Thymus (tissue), 11 donors: ENCODE measurements around the gene NR2E1. TPM values are rescaled to one million over a fixed set of nuclear protein-coding genes. Genes with fewer than 3 reads are reported as not detected.

Experiments
- DNase-seq, 9 donors: peaks; one replicate each; pipeline ENCODE4 v3.0.0-alpha.2; 2013; ENCODE audit warnings: low spot score in 9 of 9, low read depth in 6 of 9, missing footprints in 1 of 9
- H3K27ac ChIP-seq, 2 donors: one replicate each; pipeline ENCODE4 v1.5.1; 2013; ENCODE audit warnings: control low read depth in 1 of 2, low read depth in 1 of 2, low read length in 1 of 2, mild to moderate bottlenecking in 1 of 2, moderate library complexity in 1 of 2
- H3K27me3 ChIP-seq, 2 donors: one replicate each; pipeline ENCODE4 v1.5.1; 2013; ENCODE audit warnings: low read length in 1 of 2; ENCODE audit not compliant: control insufficient read depth in 2 of 2, insufficient read depth in 1 of 2
- H3K36me3 ChIP-seq, 2 donors: one replicate each; pipeline ENCODE4 v1.5.1; 2013; ENCODE audit warnings: low read length in 1 of 2, mild to moderate bottlenecking in 1 of 2, moderate library complexity in 1 of 2; ENCODE audit not compliant: control insufficient read depth in 2 of 2, insufficient read depth in 2 of 2
- H3K4me1 ChIP-seq, 2 donors: one replicate each; pipeline ENCODE4 v1.5.1; 2013; ENCODE audit warnings: low read length in 2 of 2; ENCODE audit not compliant: control insufficient read depth in 2 of 2, insufficient read depth in 2 of 2
- H3K4me3 ChIP-seq, 2 donors: one replicate each; pipeline ENCODE4 v1.5.1; 2013; ENCODE audit warnings: low read length in 2 of 2, control low read depth in 1 of 2, mild to moderate bottlenecking in 1 of 2
- H3K9me3 ChIP-seq, 2 donors: one replicate each; pipeline ENCODE4 v1.5.1; 2013; ENCODE audit warnings: low read length in 1 of 2, mild to moderate bottlenecking in 1 of 2; ENCODE audit not compliant: control insufficient read depth in 2 of 2, insufficient read depth in 1 of 2
- WGBS: extraction: QIAGEN DNeasy Blood & Tissue Kit; methylation state at CpG from one replicate; pipeline ENCODE4 v1.1.7; 2013; 5-methylcytosine and 5-hydroxymethylcytosine counted together
- polyA plus RNA-seq: library from polyadenylated mRNA; stranded (reverse); fragments of 200-250 nt; gene quantifications from one replicate; pipeline ENCODE4 v1.2.3, GENCODE V29; 2013
- total RNA-seq: library from RNA; stranded (reverse); fragments of 120-200 nt; gene quantifications from one replicate; pipeline ENCODE4 v1.2.4, GENCODE V29; 2013
- donor health status: healthy.

The NR2E1 gene
- total and polyA plus RNA-seq, 2 donors, result 0.05 to 0.11 TPM

- Histone ChIP-seq H3K27me3 (peaks cover 0 to 13% of the 10 kb centered on the region in 2 donors), H3K4me1 (no peaks in the 10 kb centered on the region), H3K9me3 (no peaks in the 10 kb centered on the region), H3K4me3 (no peak overlapping the region), H3K36me3 (no peaks in the 10 kb centered on the region), H3K27ac (no peak overlapping the region)
- 93% methylated on average over 8 of the region's 8 CpGs for WGBS
- DNase-seq, result no peak
Observed at GRCh38 chr6:108194503-108194902, 28.7 kb downstream of the NR2E1 start.

DNA sequence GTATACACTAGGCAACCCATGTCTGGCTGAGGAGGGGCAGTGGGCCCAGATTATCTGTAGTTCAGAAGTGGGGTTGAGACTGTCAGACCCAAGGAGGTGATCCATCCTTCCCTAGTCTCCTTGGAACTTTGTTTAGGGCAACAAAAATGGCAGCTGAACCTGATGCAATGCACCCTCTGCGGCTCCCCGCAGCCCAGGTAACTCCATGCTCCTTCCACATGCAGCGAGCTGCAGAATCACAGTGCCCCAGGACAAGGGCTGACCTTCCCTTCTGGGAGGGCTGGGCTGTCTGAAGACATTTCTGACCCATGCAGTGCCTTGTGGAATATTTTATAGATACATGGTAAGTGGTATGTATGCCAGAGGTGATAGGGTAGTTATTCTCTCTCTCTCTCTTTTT lies 29.4 kb downstream of the NR2E1 start:
- no peaks in the 10 kb centered on the region for H3K9me3 ChIP-seq
- WGBS, result 95% methylated on average over 3 of the region's 3 CpGs
- no peak overlapping the region for H3K4me3 ChIP-seq
- peaks cover 0 to 8% of the 10 kb centered on the region in 2 donors for H3K27me3 ChIP-seq
- no peaks in the 10 kb centered on the region for H3K4me1 ChIP-seq
- no peak overlapping the region for H3K27ac ChIP-seq
- H3K36me3 ChIP-seq, result no peaks in the 10 kb centered on the region
- DNase-seq, result no peak

DNA sequence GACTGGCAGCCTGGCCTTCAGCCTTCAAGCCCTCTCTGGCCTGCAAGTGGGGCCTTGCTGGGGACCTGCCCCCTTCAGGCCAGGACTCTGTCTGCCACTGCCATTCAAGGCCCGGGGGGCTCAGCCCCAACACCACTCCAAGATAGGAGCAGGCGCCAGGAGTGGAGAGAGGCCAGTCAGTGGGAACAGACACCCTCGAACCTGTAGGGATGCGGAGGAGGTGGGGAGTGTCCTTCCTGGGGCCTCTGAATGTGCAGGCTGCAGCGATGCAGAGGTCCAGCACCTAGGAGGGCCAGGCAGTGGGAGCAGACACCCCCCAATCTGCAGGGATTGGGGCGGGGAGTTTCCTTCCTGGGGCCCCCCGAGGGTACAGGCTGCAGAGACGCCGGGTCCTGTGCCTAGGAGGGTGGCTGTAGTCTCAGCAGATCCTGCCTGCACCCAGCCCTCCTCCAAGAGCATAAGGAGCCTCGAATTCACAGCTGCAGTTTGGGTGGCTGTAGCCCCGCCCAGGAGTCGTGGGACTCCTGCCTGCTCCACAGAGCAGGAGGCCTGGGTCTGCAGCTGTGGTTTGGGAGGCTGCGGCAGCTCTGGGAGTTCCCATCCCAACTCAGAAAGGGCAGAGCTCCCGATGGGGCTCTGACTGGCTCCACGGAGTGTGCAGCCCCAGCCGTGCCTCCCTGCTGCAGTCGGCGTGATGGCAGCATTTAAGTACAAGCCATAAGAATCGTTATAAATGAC lies 33.1 kb downstream of the NR2E1 start:
- Histone ChIP-seq H3K4me3 (no peak overlapping the region), H3K27me3 (no peaks in the 10 kb centered on the region), H3K9me3 (no peaks in the 10 kb centered on the region), H3K4me1 (no peaks in the 10 kb centered on the region), H3K27ac (no peak overlapping the region), H3K36me3 (peaks cover 0 to 5% of the 10 kb centered on the region in 2 donors)
- 89% methylated on average over 19 of the region's 19 CpGs for WGBS
- DNase-seq, result no peak

- Histone ChIP-seq H3K27me3 (no peaks in the 10 kb centered on the region), H3K4me3 (no peak overlapping the region), H3K4me1 (no peaks in the 10 kb centered on the region), H3K27ac (no peak overlapping the region), H3K9me3 (no peaks in the 10 kb centered on the region), H3K36me3 (peaks cover 0 to 5% of the 10 kb centered on the region in 2 donors)
- 94% methylated on average over 8 of the region's 8 CpGs for WGBS
- no peak for DNase-seq
Observed at GRCh38 chr6:108200186-108200585, 34.4 kb downstream of the NR2E1 start.

- H3K27me3 ChIP-seq, result no peaks in the 10 kb centered on the region
- H3K9me3 ChIP-seq, result no peaks in the 10 kb centered on the region
- no peak overlapping the region for H3K4me3 ChIP-seq
- WGBS, result 96% methylated on average over 7 of the region's 7 CpGs
- H3K4me1 ChIP-seq, result no peaks in the 10 kb centered on the region
- H3K27ac ChIP-seq, result no peak overlapping the region
- H3K36me3 ChIP-seq, result peaks cover 0 to 5% of the 10 kb centered on the region in 2 donors
- DNase-seq, result no peak
Observed at GRCh38 chr6:108200631-108201030, 34.8 kb downstream of the NR2E1 start.

DNA sequence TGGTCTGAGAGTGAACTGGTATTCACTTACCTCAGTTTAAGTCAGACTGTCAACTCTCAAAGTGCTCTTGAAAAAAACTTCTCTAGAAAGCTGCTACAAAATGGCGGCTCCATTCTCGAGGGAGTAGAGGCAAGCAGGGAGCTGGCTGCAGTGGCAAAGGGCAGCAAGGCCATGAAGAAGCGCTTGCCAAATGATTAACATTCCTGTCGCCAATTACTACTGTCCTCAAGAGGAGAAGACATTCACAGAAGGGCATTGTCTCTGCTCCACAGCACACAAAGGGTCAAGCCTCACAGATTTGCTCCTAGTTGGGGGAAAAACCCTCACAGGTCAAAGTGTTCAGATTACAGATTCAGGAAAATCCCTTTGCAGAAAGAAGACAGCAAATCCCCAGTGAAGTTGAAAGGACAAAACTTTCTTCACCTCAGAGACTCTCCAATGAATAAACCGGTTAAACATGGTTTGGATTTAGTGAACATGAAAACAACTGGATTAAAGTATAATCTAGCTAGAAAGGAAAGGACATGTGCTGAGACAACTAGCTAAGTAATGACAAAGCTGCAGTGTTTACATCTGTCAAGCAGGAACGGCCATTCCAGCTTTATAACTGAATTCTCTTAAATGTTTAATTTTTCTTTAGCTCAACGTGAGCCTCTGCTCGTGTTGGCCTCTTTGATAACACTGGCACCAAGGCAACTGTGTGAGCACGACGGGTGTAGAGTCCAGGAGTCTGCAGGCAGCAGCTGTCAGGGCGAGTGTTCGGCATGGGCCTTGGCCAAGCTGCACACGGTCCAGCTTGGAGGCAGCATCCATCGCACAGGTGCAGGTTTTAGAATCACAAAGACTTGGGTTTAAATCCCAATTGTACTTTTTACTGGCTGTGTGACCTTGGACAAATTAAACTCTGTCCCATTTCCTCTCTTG lies 37.6 kb downstream of the NR2E1 start:
- Histone ChIP-seq H3K27ac (no peak overlapping the region), H3K27me3 (no peaks in the 10 kb centered on the region)

GRCh38 chr6:108207013-108207412 lies 41.2 kb downstream of the NR2E1 start:
- DNase-seq, result no peak
- H3K4me1 ChIP-seq, result no peaks in the 10 kb centered on the region
- no peak overlapping the region for H3K4me3 ChIP-seq
- peaks cover 7 to 20% of the 10 kb centered on the region in 2 donors for H3K36me3 ChIP-seq
- no peak overlapping the region for H3K27ac ChIP-seq
- no peaks in the 10 kb centered on the region for H3K27me3 ChIP-seq
- 99% methylated on average over 4 of the region's 4 CpGs for WGBS
- no peaks in the 10 kb centered on the region for H3K9me3 ChIP-seq

More for the DNA sequence above, 37.6 kb downstream of the NR2E1 start:
- Histone ChIP-seq H3K36me3 (peaks cover 3 to 10% of the 10 kb centered on the region in 2 donors), H3K4me3 (no peak overlapping the region), H3K4me1 (no peaks in the 10 kb centered on the region), H3K9me3 (no peaks in the 10 kb centered on the region)
- 95% methylated on average over 14 of the region's 14 CpGs for WGBS
- peak in 1 of 9 donors; percentile 3 for DNase-seq

GRCh38 chr6:108209738-108210137 lies 43.9 kb downstream of the NR2E1 start:
- no peak overlapping the region for H3K27ac ChIP-seq
- H3K27me3 ChIP-seq, result no peaks in the 10 kb centered on the region
- peaks cover 7 to 24% of the 10 kb centered on the region in 2 donors for H3K36me3 ChIP-seq
- no peaks in the 10 kb centered on the region for H3K4me1 ChIP-seq
- no peak for DNase-seq
- H3K4me3 ChIP-seq, result no peak overlapping the region
- H3K9me3 ChIP-seq, result no peaks in the 10 kb centered on the region
- WGBS, result 96% methylated on average over 5 of the region's 5 CpGs

- Histone ChIP-seq H3K27ac (no peak overlapping the region), H3K4me1 (no peaks in the 10 kb centered on the region), H3K36me3 (peaks cover 9 to 27% of the 10 kb centered on the region in 2 donors), H3K27me3 (no peaks in the 10 kb centered on the region), H3K4me3 (no peak overlapping the region), H3K9me3 (no peaks in the 10 kb centered on the region)
- no peak for DNase-seq
- WGBS, result 96% methylated on average over 2 of the region's 2 CpGs
Observed at GRCh38 chr6:108210556-108210955, 44.7 kb downstream of the NR2E1 start.
